ENCODE results near the gene TBC1D3B.
A peak's percentile ranks its signal among the peaks of the same experiment; 100 is the strongest.
"Not testable (repeated sequence)": the region's sequence is repeated elsewhere in the genome, so short reads cannot be mapped to it uniquely, and the experiment has no call there.

Gene TBC1D3B

GRCh38 chr17:36176536-36176935 lies at the start of gene TBC1D3B:
TBC1D3B (minus strand) TSS chr17:36176636; CDS start chr17:36175050, 1,586 bp downstream.
- H3K27me3 Mint-ChIP-seq, H3K27ac Mint-ChIP-seq, H3K36me3 Mint-ChIP-seq, H3K4me3 Mint-ChIP-seq, H3K9me3 Mint-ChIP-seq, ATAC-seq, H3K4me1 Mint-ChIP-seq: not testable (repeated sequence)

GRCh38 chr17:36222967-36223366 lies 46.5 kb upstream of the TBC1D3B start:
- H3K9me3 Mint-ChIP-seq, H3K4me3 Mint-ChIP-seq, ATAC-seq, H3K4me1 Mint-ChIP-seq, H3K36me3 Mint-ChIP-seq, H3K27ac Mint-ChIP-seq: not testable (repeated sequence)
- peaks cover 26% of the 10 kb centered on the region for H3K27me3 Mint-ChIP-seq

GRCh38 chr17:36221581-36222100 lies 45.2 kb upstream of the TBC1D3B start:
- H3K4me3 Mint-ChIP-seq, H3K4me1 Mint-ChIP-seq, ATAC-seq, H3K27ac Mint-ChIP-seq, H3K36me3 Mint-ChIP-seq: not testable (repeated sequence)
- Mint-ChIP-seq H3K27me3 (peaks cover 36% of the 10 kb centered on the region), H3K9me3 (peaks cover 10% of the 10 kb centered on the region)

GRCh38 chr17:36220737-36221580 lies 44.5 kb upstream of the TBC1D3B start:
- H3K4me3 Mint-ChIP-seq, H3K4me1 Mint-ChIP-seq, H3K27ac Mint-ChIP-seq, ATAC-seq, H3K36me3 Mint-ChIP-seq: not testable (repeated sequence)
- Mint-ChIP-seq H3K27me3 (peaks cover 43% of the 10 kb centered on the region), H3K9me3 (peaks cover 10% of the 10 kb centered on the region)

- H3K36me3 Mint-ChIP-seq, H3K27ac Mint-ChIP-seq, H3K4me3 Mint-ChIP-seq, H3K4me1 Mint-ChIP-seq, ATAC-seq: not testable (repeated sequence)
- Mint-ChIP-seq H3K9me3 (peaks cover 10% of the 10 kb centered on the region), H3K27me3 (peaks cover 57% of the 10 kb centered on the region)
These were observed 43.1 kb upstream of the TBC1D3B start for GRCh38 chr17:36219556-36219955.

GRCh38 chr17:36215406-36216308 lies 39.2 kb upstream of the TBC1D3B start:
- not testable (repeated sequence) for ATAC-seq, H3K4me3 Mint-ChIP-seq, H3K36me3 Mint-ChIP-seq, H3K27ac Mint-ChIP-seq
- peaks cover 15% of the 10 kb centered on the region for H3K4me1 Mint-ChIP-seq
- peaks cover 10% of the 10 kb centered on the region for H3K9me3 Mint-ChIP-seq
- peaks cover 71% of the 10 kb centered on the region for H3K27me3 Mint-ChIP-seq

GRCh38 chr17:36214918-36215317 lies 38.5 kb upstream of the TBC1D3B start:
- peaks cover 10% of the 10 kb centered on the region for H3K9me3 Mint-ChIP-seq
- no peak overlapping the region for H3K4me3 Mint-ChIP-seq
- no peak for ATAC-seq
- H3K27ac Mint-ChIP-seq: no peak overlapping the region
- H3K4me1 Mint-ChIP-seq: peaks cover 23% of the 10 kb centered on the region
- H3K36me3 Mint-ChIP-seq: no peaks in the 10 kb centered on the region
- H3K27me3 Mint-ChIP-seq: peaks cover 71% of the 10 kb centered on the region

- H3K9me3 Mint-ChIP-seq: peaks cover 9% of the 10 kb centered on the region
- no peaks in the 10 kb centered on the region for H3K36me3 Mint-ChIP-seq
- no peak overlapping the region for H3K27ac Mint-ChIP-seq
- H3K4me1 Mint-ChIP-seq: peaks cover 29% of the 10 kb centered on the region
- H3K27me3 Mint-ChIP-seq: peaks cover 62% of the 10 kb centered on the region
- no peak overlapping the region for H3K4me3 Mint-ChIP-seq
- ATAC-seq: no peak
These were observed 37.3 kb upstream of the TBC1D3B start for GRCh38 chr17:36213695-36214094.

GRCh38 chr17:36212966-36213365 lies 36.5 kb upstream of the TBC1D3B start:
- Mint-ChIP-seq H3K4me1 (peaks cover 29% of the 10 kb centered on the region), H3K27ac (no peak overlapping the region), H3K9me3 (peaks cover 4% of the 10 kb centered on the region), H3K4me3 (no peak overlapping the region), H3K36me3 (no peaks in the 10 kb centered on the region), H3K27me3 (peaks cover 55% of the 10 kb centered on the region)
- ATAC-seq: no peak

- Mint-ChIP-seq H3K27ac (peak overlapping the region; percentile 25), H3K9me3 (no peaks in the 10 kb centered on the region), H3K4me3 (no peak overlapping the region), H3K36me3 (no peaks in the 10 kb centered on the region), H3K27me3 (peaks cover 55% of the 10 kb centered on the region), H3K4me1 (peaks cover 34% of the 10 kb centered on the region)
- no peak for ATAC-seq
These were observed 35.8 kb upstream of the TBC1D3B start for GRCh38 chr17:36212272-36212605.

- Mint-ChIP-seq H3K4me1 (peaks cover 40% of the 10 kb centered on the region), H3K27ac (peak overlapping the region; percentile 25), H3K27me3 (peaks cover 57% of the 10 kb centered on the region), H3K4me3 (peak overlapping the region; percentile 21)
- H3K9me3 Mint-ChIP-seq, H3K36me3 Mint-ChIP-seq, ATAC-seq: not testable (repeated sequence)
These were observed 35.2 kb upstream of the TBC1D3B start for GRCh38 chr17:36211484-36212271.

GRCh38 chr17:36210439-36211211 lies 34.2 kb upstream of the TBC1D3B start, which contains the start of gene CCL4L2:
CCL4L2 (plus strand) TSS chr17:36211063.
- Mint-ChIP-seq H3K27me3 (peaks cover 57% of the 10 kb centered on the region), H3K4me1 (peaks cover 50% of the 10 kb centered on the region), H3K4me3 (peak within 1 kb of the TSS; percentile 21), H3K27ac (peak within 1 kb of the TSS; percentile 42)
- peak; percentile 97 for ATAC-seq
- H3K36me3 Mint-ChIP-seq, H3K9me3 Mint-ChIP-seq: not testable (repeated sequence)

- no peak for ATAC-seq
- H3K4me1 Mint-ChIP-seq: peaks cover 54% of the 10 kb centered on the region
- H3K9me3 Mint-ChIP-seq: no peaks in the 10 kb centered on the region
- no peak overlapping the region for H3K27ac Mint-ChIP-seq
- peaks cover 53% of the 10 kb centered on the region for H3K27me3 Mint-ChIP-seq
- no peaks in the 10 kb centered on the region for H3K36me3 Mint-ChIP-seq
- H3K4me3 Mint-ChIP-seq: no peak overlapping the region
These were observed 33.1 kb upstream of the TBC1D3B start for GRCh38 chr17:36209575-36209974.

- not testable (repeated sequence) for ATAC-seq, H3K27ac Mint-ChIP-seq, H3K36me3 Mint-ChIP-seq, H3K4me3 Mint-ChIP-seq, H3K9me3 Mint-ChIP-seq
- Mint-ChIP-seq H3K27me3 (peaks cover 48% of the 10 kb centered on the region), H3K4me1 (peaks cover 64% of the 10 kb centered on the region)
These were observed 30.9 kb upstream of the TBC1D3B start for GRCh38 chr17:36207383-36207782.
